ENCODE results near the gene RB1.

DNA sequence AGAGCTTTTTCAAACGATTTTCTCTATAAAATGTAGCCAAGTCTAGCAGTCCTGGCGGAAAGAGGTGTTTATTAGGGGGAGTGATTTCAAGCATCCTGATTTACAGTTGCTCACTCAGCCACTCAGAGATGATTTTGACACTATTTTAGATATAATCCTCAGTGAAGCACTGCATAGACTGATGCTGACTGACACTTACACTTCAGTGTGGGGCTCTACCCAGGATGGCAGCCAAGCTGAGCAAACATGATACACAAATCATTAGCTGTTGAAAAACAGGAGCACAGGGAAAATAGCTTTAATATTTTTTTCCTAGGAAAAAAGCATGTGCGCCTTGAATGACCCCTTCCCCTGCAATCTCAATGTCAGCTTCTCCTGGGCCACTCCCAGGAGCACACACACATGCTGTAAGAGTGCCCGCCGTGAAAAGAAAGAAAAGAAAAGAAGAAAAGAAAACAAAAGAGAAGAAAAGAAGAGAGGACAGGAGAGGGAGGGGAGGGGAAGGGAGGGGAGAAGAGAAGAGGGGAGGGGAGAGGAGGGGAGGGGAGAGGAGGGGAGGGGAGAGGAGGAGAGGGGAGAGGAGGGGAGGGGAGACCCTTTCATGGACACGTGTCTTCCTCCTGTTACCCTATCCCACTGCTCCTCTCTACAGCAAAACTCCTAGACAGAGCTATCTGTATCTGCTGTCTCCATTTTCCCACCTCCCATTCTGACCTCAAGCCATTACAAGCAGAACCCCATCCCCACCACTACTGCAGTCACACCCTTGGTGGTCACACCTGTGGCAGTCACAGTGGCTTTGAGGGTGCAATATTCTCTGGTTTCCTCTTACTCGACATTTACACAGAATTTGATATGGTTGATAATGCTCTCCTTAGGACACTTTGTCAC is 193.0 kb downstream of the RB1 start:
- TF ChIP-seq, protein P1, sequence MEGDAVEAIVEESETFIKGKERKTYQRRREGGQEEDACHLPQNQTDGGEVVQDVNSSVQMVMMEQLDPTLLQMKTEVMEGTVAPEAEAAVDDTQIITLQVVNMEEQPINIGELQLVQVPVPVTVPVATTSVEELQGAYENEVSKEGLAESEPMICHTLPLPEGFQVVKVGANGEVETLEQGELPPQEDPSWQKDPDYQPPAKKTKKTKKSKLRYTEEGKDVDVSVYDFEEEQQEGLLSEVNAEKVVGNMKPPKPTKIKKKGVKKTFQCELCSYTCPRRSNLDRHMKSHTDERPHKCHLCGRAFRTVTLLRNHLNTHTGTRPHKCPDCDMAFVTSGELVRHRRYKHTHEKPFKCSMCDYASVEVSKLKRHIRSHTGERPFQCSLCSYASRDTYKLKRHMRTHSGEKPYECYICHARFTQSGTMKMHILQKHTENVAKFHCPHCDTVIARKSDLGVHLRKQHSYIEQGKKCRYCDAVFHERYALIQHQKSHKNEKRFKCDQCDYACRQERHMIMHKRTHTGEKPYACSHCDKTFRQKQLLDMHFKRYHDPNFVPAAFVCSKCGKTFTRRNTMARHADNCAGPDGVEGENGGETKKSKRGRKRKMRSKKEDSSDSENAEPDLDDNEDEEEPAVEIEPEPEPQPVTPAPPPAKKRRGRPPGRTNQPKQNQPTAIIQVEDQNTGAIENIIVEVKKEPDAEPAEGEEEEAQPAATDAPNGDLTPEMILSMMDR (conservative IDR thresholded peaks at IDR 0.05; ENCODE audit: low read depth in 2 of 2) = no peak
- TF ChIP-seq, protein P2, sequence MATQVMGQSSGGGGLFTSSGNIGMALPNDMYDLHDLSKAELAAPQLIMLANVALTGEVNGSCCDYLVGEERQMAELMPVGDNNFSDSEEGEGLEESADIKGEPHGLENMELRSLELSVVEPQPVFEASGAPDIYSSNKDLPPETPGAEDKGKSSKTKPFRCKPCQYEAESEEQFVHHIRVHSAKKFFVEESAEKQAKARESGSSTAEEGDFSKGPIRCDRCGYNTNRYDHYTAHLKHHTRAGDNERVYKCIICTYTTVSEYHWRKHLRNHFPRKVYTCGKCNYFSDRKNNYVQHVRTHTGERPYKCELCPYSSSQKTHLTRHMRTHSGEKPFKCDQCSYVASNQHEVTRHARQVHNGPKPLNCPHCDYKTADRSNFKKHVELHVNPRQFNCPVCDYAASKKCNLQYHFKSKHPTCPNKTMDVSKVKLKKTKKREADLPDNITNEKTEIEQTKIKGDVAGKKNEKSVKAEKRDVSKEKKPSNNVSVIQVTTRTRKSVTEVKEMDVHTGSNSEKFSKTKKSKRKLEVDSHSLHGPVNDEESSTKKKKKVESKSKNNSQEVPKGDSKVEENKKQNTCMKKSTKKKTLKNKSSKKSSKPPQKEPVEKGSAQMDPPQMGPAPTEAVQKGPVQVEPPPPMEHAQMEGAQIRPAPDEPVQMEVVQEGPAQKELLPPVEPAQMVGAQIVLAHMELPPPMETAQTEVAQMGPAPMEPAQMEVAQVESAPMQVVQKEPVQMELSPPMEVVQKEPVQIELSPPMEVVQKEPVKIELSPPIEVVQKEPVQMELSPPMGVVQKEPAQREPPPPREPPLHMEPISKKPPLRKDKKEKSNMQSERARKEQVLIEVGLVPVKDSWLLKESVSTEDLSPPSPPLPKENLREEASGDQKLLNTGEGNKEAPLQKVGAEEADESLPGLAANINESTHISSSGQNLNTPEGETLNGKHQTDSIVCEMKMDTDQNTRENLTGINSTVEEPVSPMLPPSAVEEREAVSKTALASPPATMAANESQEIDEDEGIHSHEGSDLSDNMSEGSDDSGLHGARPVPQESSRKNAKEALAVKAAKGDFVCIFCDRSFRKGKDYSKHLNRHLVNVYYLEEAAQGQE (IDR thresholded peaks at IDR 0.05; ENCODE audit: unreplicated experiment) = no peak
- no peak for TF ChIP-seq EZH2phosphoT487 (IDR thresholded peaks at IDR 0.05; ENCODE audit: unreplicated experiment)
- no peak for TF ChIP-seq POLR2AphosphoS5 (IDR thresholded peaks at IDR 0.05; ENCODE audit: low read depth)
- TF ChIP-seq NANOG (IDR thresholded peaks at IDR 0.05; ENCODE audit: borderline replicate concordance) = no peak
- TF ChIP-seq EZH2 (IDR thresholded peaks at IDR 0.05; ENCODE audit: low read depth, unreplicated experiment) = no peak

Measured in GM23338 (cell line).